K562 (cell line): ENCODE measurements around the gene COL28A1. TPM values are rescaled to one million over a fixed set of nuclear protein-coding genes. Genes with fewer than 3 reads are reported as not detected.

Experiments used
- CHD7 ChIP-seq: fragments of 200-600 bp; sonication (generic); IDR thresholded peaks from one replicate; pipeline ENCODE4 v1.6.1; 2012; ENCODE audit warnings: mild to moderate bottlenecking, low read depth, low read length, inconsistent platforms
- EP300 ChIP-seq: IDR thresholded peaks from 2 replicates; pipeline ENCODE4 v1.6.1; 2012; ENCODE audit warnings: low read length, improper control_type of control experiment
- ID3 ChIP-seq, 2 experiments: fragments of 250-450 bp in 1 of 2; fragments of 450-650 bp in 1 of 2; sonication (Bioruptor Pico) in 1 of 2; IDR thresholded peaks; 2 replicates each; pipeline versions ENCODE4 v1.6.1 to v1.8.0; 2016 to 2021; ENCODE audit warnings: mild to moderate bottlenecking in 2 of 2, moderate library complexity in 2 of 2, missing compliant biosample characterization in 1 of 2, missing genetic modification characterization in 1 of 2
- IRF9 ChIP-seq: fragments of 450-650 bp; IDR thresholded peaks from 2 replicates; pipeline ENCODE4 v1.6.1; 2016; ENCODE audit warnings: missing biosample characterization, missing genetic modification characterization
- JUND ChIP-seq, 2 experiments: IDR thresholded peaks; 2 replicates in 1 of 2; 3 replicates in 1 of 2; pipeline ENCODE4 v1.6.1; 2011; ENCODE audit warnings: borderline replicate concordance in 2 of 2, low read depth in 2 of 2, low read length in 2 of 2, improper control_type of control experiment in 1 of 2, missing biosample characterization in 1 of 2, missing genetic modification characterization in 1 of 2, missing genetic modification reagents in 1 of 2
- POLR2AphosphoS5 ChIP-seq: IDR thresholded peaks from 2 replicates; pipeline ENCODE4 v1.6.1; 2011; ENCODE audit warnings: mild to moderate bottlenecking, low read depth, low read length, moderate library complexity; ENCODE audit not compliant: control insufficient read depth, insufficient read depth
- RUNX1 ChIP-seq: sonication (generic); IDR thresholded peaks from 2 replicates; pipeline ENCODE4 v1.6.1; 2016; ENCODE audit warnings: antibody characterized with exemption, low read depth
- ZNF143 ChIP-seq: sonication (generic); formaldehyde crosslinking; IDR thresholded peaks from 2 replicates; pipeline ENCODE4 v1.9.0; 2022; ENCODE audit warnings: mild to moderate bottlenecking, missing genetic modification reagents
- ZNF197 ChIP-seq: fragments of 200-800 bp; sonication (Bioruptor generic); IDR thresholded peaks from 2 replicates; pipeline ENCODE4 v1.6.1; 2016; ENCODE audit warnings: low read depth, missing genetic modification characterization, missing compliant biosample characterization
- polyA plus RNA-seq, 8 experiments: library from polyadenylated mRNA; depleted of rRNA in 4 of 8; stranded (reverse) in 5 of 8; unstranded in 3 of 8; fragments of >200 nt; fragmentation: Nextera tagmentation in 2 of 8; fragmentation: Illumina TruSeq in 1 of 8; extraction: Ambion mirVana in 2 of 8; extraction: Trizol in 1 of 8; gene quantifications; 2 replicates each; pipeline versions ENCODE4 v1.2.1 to v1.2.3, GENCODE V29; 2011 to 2014; ENCODE audit warnings: inconsistent platforms in 1 of 8, missing spikeins in 1 of 8
- total RNA-seq, 7 experiments: library from RNA; depleted of rRNA in 6 of 7; stranded (reverse); fragments of >200 nt in 6 of 7; fragmentation: Illumina TruSeq in 2 of 7; extraction: Trizol in 2 of 7; gene quantifications; 2 replicates each; pipeline versions ENCODE4 v1.2.1 to v1.2.3, GENCODE V29; 2011 to 2021; ENCODE audit warnings: low replicate concordance in 1 of 7
- TF ChIP-seq, protein P1 (sequence below): fragments of 200-800 bp; sonication (Bioruptor generic); IDR thresholded peaks from 2 replicates; pipeline ENCODE4 v1.6.1; 2017; ENCODE audit warnings: missing genetic modification characterization, missing compliant biosample characterization

The COL28A1 gene
- total and polyA plus RNA-seq, 9 of the 15 experiments (the other 6 are each of a cell fraction or from before 2014, with no cell fraction given) = 0.03 to 0.13 (median 0.05) TPM; not detected in 3

DNA sequence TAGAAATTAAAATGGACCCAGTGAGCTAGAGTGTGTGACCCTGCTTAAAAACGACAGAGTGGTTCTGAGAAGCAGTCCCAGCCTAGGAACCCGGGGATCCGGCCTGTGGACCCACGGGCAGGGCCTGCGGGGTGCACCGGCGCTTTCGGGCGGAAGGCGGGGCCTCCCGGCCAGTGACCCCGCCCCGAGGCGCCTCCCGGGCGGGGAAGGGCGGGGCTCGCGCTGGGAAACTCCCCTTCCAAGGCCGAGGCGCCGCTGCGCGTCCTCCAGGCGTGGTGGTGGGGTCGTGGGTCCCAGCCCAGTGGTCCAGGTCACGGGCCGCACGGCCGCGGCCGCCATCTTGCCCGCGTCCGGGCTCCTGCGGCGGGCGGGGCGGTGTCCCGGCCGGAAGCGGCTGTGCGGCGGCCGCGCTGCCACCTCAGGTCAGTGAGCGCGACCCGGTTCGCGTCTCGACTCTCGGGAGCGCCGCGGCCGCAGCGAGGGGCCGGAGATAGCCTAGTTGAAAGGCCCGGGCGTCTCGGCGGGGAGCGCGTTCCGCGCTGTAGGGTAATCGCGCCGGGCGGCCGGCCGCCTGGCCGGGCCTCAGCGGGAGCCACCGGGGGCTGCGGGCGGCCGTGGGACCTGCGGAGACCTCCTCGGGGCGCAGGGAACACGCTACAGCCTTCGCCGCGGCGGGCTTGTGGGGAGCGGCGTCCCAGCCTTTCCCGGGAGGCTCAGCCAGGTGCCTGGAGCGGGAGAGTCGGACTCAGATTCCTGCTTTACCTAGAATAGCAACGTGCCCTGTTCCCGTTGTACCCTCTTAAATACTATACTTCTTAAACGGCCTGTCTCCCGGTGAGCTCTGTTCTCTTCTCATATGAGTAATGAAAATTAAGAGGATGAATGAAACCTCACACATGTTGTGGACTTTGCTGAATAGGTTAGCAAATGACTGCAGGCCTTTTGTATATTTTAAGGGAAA lies 31.3 kb upstream of the COL28A1 start, which contains the start of gene MIOS (continued):
- TF ChIP-seq ZNF143 (no peak), ID3 (CRISPR knock-in tag; IDR thresholded peaks at IDR 0.05) (no peak), ID3 (tag; IDR thresholded peaks at IDR 0.05) (peak; percentile 67; the same call in 1 of the 2 replicates), POLR2AphosphoS5 (peak; percentile 67), RUNX1 (no peak), JUND (IDR thresholded peaks at IDR 0.05; ENCODE audit: borderline replicate concordance, low read depth, low read length) (no peak), JUND (tag; IDR thresholded peaks at IDR 0.05; ENCODE audit: borderline replicate concordance, low read depth, low read length) (no peak), ZNF197 (CRISPR knock-in tag) (no peak), CHD7 (no peak), EP300 (no peak; the same call in 1 of the 2 replicates), IRF9 (no peak)
- TF ChIP-seq, protein P1, sequence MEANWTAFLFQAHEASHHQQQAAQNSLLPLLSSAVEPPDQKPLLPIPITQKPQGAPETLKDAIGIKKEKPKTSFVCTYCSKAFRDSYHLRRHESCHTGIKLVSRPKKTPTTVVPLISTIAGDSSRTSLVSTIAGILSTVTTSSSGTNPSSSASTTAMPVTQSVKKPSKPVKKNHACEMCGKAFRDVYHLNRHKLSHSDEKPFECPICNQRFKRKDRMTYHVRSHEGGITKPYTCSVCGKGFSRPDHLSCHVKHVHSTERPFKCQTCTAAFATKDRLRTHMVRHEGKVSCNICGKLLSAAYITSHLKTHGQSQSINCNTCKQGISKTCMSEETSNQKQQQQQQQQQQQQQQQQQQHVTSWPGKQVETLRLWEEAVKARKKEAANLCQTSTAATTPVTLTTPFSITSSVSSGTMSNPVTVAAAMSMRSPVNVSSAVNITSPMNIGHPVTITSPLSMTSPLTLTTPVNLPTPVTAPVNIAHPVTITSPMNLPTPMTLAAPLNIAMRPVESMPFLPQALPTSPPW = peak; percentile 82
